A172 (cell line): ENCODE measurements around the gene ADD1. TPM values are rescaled to one million over a fixed set of nuclear protein-coding genes. Genes with fewer than 3 reads are reported as not detected.

ENCODE experiments used
- DNase-seq: peaks from one replicate; pipeline ENCODE4 v3.0.0-alpha.2; 2015; ENCODE audit warnings: low spot score
- total RNA-seq: library from RNA; depleted of rRNA; stranded (reverse); fragments of >200 nt; shearing (Covaris generic); gene quantifications from 2 replicates; pipeline ENCODE4 v1.2.3, GENCODE V29; 2014; rRNA removed

ADD1 gene
- total RNA-seq, 1 experiment from 2014 or later: 199 TPM

DNA sequence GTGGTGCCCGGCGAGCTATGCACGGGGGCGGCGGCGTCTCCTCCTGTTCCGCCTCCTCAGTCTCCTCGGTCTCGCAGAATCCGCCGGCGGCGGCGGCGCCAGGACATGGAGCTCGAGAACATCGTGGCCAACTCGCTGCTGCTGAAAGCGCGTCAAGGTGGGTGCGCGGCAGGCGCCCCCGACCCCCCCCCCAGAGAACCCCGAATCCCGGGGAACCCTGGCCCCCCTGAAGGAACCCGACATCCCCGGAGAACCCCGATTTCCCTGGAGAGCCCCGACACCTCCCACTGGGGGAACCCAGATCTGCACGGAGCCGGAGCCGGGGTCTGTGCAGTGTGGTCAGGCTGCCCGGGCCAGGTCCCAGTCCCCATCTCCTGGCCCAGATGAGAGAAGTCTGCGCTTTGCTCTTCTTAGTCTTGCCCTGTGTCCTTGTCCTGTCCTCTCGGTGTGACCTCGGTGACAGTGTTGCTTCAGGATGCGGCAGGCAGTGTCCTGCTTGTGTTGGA is 120.4 kb downstream of the ADD1 start:
- DNase-seq: no peak

DNA sequence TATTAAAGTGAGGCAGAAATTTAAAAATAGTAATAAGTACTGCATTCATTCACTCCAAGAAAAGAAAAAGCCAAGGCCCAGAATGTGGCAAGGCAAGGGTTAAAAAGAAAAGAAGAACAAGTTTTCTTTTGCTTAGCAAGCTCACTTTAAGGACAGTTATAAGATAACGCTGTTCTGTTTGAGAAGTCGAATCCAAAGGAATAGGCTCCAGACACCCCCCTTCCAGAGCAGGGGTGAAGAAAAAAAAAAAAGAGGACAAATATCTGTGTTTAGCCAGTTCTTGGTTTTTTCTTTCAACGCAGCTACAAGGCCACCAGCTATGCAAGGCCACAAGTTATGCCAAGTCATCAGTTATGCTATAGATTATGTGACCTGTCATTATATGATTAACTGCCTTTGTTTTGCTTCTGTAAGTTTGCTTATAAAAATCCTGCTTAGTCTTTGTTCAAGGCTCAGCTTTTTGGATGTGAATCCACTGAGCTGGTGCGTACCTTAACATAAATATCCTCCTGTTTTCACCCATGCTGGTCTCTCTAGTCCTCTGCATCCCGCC is 121.1 kb downstream of the ADD1 start:
- DNase-seq: no peak

DNA sequence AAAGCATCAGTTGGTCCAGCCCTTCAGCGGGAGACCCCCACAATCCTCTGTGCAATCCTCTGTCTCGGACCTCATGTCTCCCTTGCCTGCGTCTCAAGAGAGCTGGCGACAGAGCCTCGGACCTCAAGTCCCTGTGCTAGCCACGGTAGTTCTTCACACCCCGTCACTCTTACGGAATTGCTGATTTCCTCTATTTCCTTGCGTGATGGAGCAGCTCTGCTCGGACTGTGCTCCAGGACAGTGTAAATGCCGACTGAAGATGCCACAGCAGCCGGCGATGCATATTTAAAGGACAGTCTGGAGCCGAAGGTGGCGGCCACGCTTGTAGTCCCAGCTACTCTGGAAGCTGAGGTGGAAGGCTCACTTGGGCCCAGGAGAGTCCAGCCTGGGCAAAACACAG is 121.6 kb downstream of the ADD1 start:
- no peak for DNase-seq

DNA sequence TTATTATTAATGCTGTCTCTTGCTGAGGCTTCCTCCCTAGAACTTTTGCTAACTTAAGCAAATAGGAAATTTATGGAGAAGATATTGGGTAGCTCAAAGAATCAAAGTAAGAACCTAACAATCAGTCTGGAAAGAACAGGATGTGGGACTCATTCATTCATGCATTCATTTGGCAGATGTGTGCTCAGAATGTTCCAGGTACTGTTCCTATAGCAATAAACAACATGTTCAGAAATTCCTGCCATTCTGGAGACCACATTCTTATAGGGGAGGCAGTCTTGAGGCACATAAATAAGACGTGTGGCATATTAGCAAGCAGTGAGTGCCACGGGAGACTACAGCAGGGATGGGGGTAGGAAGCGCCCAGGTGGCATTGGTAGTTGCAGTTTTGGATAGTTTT is 124.7 kb downstream of the ADD1 start:
- DNase-seq: no peak

DNA sequence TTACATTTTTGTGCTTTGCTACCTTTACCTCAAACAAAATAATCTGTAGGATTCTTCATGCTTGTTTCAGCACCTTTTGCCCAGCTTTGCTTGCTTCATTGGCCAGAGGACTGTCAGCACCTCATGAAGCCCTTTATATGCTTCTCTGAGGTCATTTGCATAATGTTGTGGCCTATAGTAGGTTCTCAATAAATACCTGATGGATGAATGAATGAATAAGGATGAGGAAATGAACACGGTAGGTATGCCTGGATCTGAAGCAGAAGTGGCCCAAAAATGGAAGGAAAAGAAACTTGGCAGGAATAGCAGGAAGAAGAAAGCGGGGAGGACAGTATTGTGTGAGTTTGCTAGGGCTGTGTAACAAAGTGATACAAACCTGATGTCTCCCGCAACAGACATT is 127.6 kb downstream of the ADD1 start:
- no peak for DNase-seq

DNA sequence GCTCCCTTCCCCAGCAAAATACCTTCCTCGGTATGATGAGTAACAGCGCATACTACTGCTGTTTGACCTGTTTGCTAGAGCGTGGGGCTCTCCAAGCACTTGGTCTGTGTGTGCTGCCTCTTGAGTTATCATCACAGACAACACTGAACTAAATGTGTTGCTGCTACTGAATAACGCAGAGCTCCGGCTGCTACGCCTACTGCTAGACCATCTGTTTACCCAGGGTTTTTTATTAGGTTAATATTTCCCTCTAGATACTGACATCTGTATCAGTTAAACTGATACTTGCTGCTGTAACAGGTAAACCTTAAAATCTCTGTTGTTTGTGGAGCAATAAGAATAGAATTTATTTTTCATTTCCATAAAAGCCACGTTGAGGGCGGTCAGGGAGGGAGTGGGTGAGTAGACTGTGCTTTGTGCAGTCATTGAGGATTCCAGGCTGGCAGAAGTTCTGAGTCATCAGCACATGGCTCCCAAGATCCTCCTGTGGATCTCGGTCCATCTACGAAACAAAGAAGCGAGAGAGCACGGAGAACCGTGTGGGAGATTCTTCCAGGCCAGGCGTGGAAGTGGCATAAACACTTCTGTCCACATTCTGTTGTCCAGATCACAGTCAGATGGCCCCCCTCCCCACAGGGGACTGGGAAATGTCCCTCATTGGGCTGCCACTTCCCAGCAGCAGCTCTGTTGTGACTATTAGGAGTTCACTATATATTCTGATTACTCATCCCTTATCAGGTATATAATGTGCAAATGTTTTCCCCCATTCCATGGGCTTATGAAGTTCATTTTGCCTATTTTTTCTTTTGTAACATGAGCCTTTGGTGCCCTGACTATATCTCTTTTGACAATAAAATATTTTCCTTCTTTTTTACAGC is 133.8 kb downstream of the ADD1 start:
- peak; percentile 53 for DNase-seq

Other genes starting within 250 kb of the ADD1 start
- gene TNIP2, start 87.5 kb upstream of the ADD1 start, total RNA-seq: 67.5 and 74.0 TPM in 2 replicates
- gene SH3BP2, start 50.8 kb upstream of the ADD1 start, total RNA-seq: 37.4 and 56.9 TPM in 2 replicates
- gene NOP14, start 119.6 kb downstream of the ADD1 start, total RNA-seq: 23.8 and 33.1 TPM in 2 replicates
- gene GRK4, start 119.7 kb downstream of the ADD1 start, total RNA-seq: 4.9 and 8.5 TPM in 2 replicates
- gene HTT-AS, start 230.7 kb downstream of the ADD1 start, total RNA-seq: not detected in 2 replicates
- gene HTT, start 230.8 kb downstream of the ADD1 start, total RNA-seq: 12.2 and 17.0 TPM in 2 replicates